ENCODE data around the gene RBM42. TPM values are rescaled to one million over a fixed set of nuclear protein-coding genes. Genes with fewer than 3 reads are reported as not detected.

The RBM42 gene
- total RNA-seq, 4 donors from 2014 or later, result 63.1 to 112 (median 95.2) TPM

- H3K4me1 ChIP-seq, result peaks cover 10 to 21% (median 14%) of the 10 kb centered on the region in 4 donors
- H3K27ac ChIP-seq (replicated peaks in 1 of 4), result peak overlapping the region; percentile 46 to 79 (median 73)
- WGBS, result 27% methylated on average over 9 of the region's 9 CpGs
- DNase-seq (ENCODE audit: extremely low spot score), result no peak
- peaks cover 0 to 9% (median 3%) of the 10 kb centered on the region in 4 donors for H3K9me3 ChIP-seq
- peaks cover 0 to 22% (median 14%) of the 10 kb centered on the region in 4 donors for H3K36me3 ChIP-seq
- intact Hi-C loops (cut with DNase I), result loop anchor here (5.0 kb wide), 1 partner anchor 65 kb away; the partner anchor contains the start of gene TMEM147
- H3K4me3 ChIP-seq, result peak overlapping the region; percentile 74 to 91 (median 80)
- TF ChIP-seq POLR2AphosphoS5 (IDR thresholded peaks at IDR 0.05), result no peak
- TF ChIP-seq EP300 (IDR thresholded peaks at IDR 0.05), result no peak
- no peak for TF ChIP-seq CTCF (IDR thresholded peaks at IDR 0.05)
- TF ChIP-seq POLR2A (IDR thresholded peaks at IDR 0.05; ENCODE audit: low read depth), result no peak
- peaks cover 0 to 7% (median 0%) of the 10 kb centered on the region in 4 donors for H3K27me3 ChIP-seq
Measured at GRCh38 chr19:35612224-35612558, 16.6 kb upstream of the RBM42 start.

- H3K27ac ChIP-seq (replicated peaks in 1 of 4), result peak within 1 kb of the TSS; percentile 66 to 79 (median 73)
- no peak for TF ChIP-seq EP300 (IDR thresholded peaks at IDR 0.05)
- no peak for TF ChIP-seq POLR2A (IDR thresholded peaks at IDR 0.05; ENCODE audit: low read depth)
- TF ChIP-seq CTCF (IDR thresholded peaks at IDR 0.05), result peak in 1 of 3 experiments; percentile 31
- TF ChIP-seq POLR2AphosphoS5 (IDR thresholded peaks at IDR 0.05), result peak; percentile 85 to 91
- H3K4me1 ChIP-seq, result peaks cover 10 to 21% (median 14%) of the 10 kb centered on the region in 4 donors
- H3K9me3 ChIP-seq, result peaks cover 0 to 9% (median 3%) of the 10 kb centered on the region in 4 donors
- peaks cover 0 to 28% (median 19%) of the 10 kb centered on the region in 4 donors for H3K36me3 ChIP-seq
- H3K27me3 ChIP-seq, result peaks cover 0 to 7% (median 0%) of the 10 kb centered on the region in 4 donors
- WGBS, result 1% methylated on average over 9 of the region's 47 CpGs
- DNase-seq (ENCODE audit: extremely low spot score), result peak; percentile 98
- intact Hi-C loops (cut with DNase I), result loop anchor here (5.0 kb wide), 1 partner anchor 65 kb away; the partner anchor contains the start of gene TMEM147
- peak within 1 kb of the TSS; percentile 74 to 91 (median 80) for H3K4me3 ChIP-seq
Measured at GRCh38 chr19:35612559-35613321, 16.1 kb upstream of the RBM42 start, which contains the start of gene HAUS5. Gene HAUS5, plus strand, starts transcription at chr19:35612735. Its CDS starts 60 bp downstream, at chr19:35612795.

- Histone ChIP-seq H3K27ac (replicated peaks in 1 of 4) (no peak overlapping the region), H3K9me3 (peaks cover 0 to 3% (median under 1%) of the 10 kb centered on the region in 4 donors), H3K36me3 (peaks cover 0 to 36% (median 19%) of the 10 kb centered on the region in 4 donors), H3K27me3 (peaks cover 0 to 7% (median 0%) of the 10 kb centered on the region in 4 donors), H3K4me1 (peaks cover 10 to 21% (median 14%) of the 10 kb centered on the region in 4 donors), H3K4me3 (no peak overlapping the region)
- no peak for DNase-seq (ENCODE audit: extremely low spot score)
- TF ChIP-seq EP300 (IDR thresholded peaks at IDR 0.05) (no peak), POLR2A (IDR thresholded peaks at IDR 0.05; ENCODE audit: low read depth) (no peak), CTCF (IDR thresholded peaks at IDR 0.05) (no peak), POLR2AphosphoS5 (IDR thresholded peaks at IDR 0.05) (no peak)
- WGBS, result 82% methylated on average over 1 of the region's 1 CpG
- intact Hi-C loops (cut with DNase I), result loop anchor here (5.0 kb wide), 1 partner anchor 66 kb away; the partner anchor contains the start of gene TMEM147
Measured at GRCh38 chr19:35613574-35613973, 15.3 kb upstream of the RBM42 start.

GRCh38 chr19:35615036-35615435 lies 13.8 kb upstream of the RBM42 start:
- TF ChIP-seq CTCF (IDR thresholded peaks at IDR 0.05), result no peak
- TF ChIP-seq POLR2AphosphoS5 (IDR thresholded peaks at IDR 0.05), result no peak
- no peak for TF ChIP-seq POLR2A (IDR thresholded peaks at IDR 0.05; ENCODE audit: low read depth)
- no peak for TF ChIP-seq EP300 (IDR thresholded peaks at IDR 0.05)
- intact Hi-C loops (cut with DNase I), result no loop called here
- no peak for DNase-seq (ENCODE audit: extremely low spot score)
- Histone ChIP-seq H3K36me3 (peaks cover 0 to 50% (median 26%) of the 10 kb centered on the region in 4 donors), H3K27me3 (peaks cover 0 to 7% (median 0%) of the 10 kb centered on the region in 4 donors), H3K9me3 (no peaks in the 10 kb centered on the region), H3K4me3 (no peak overlapping the region), H3K4me1 (peaks cover 10 to 21% (median 14%) of the 10 kb centered on the region in 4 donors), H3K27ac (replicated peaks in 1 of 4) (no peak overlapping the region)
- WGBS, result 89% methylated on average over 7 of the region's 17 CpGs
